HCT116 (cell line): ENCODE measurements around the gene TTYH3. TPM values are rescaled to one million over a fixed set of nuclear protein-coding genes. Genes with fewer than 3 reads are reported as not detected.

Experiments
- ATAC-seq: fragments of 200-7000 bp; cut with Tn5 transposase; 2 replicates; pipeline ENCODE4 v1.9.1; 2020; ENCODE audit warnings: mild to moderate bottlenecking, moderate library complexity
- BruUV-seq: library from RNA; stranded (reverse); fragments of 400-500 nt; replicated peaks from 2 replicates; lab custom pipeline; 2021; lab: Mats Ljungman, UMichigan
- CTCF ChIA-PET: fragments of 300-600 bp; sonication (Branson Sonifier 250); formaldehyde crosslinking; loops from one replicate; lab custom pipeline; 2021; ENCODE audit warnings: antibody characterized with exemption; lab: Charles Lee
- POLR2A ChIA-PET: fragments of 300-600, 350-600 bp; sonication (Branson Sonifier 250); formaldehyde crosslinking; loops from one replicate; lab custom pipeline; 2021; ENCODE audit warnings: antibody characterized with exemption; lab: Charles Lee
- RAD21 ChIA-PET, 2 experiments: fragments of 300-600 bp; sonication (Branson Sonifier 250); formaldehyde crosslinking; loops; one replicate each; lab custom pipeline; 2023; ENCODE audit warnings: low total read pairs in 2 of 2; ENCODE audit not compliant: uncharacterized antibody in 2 of 2, unreplicated experiment in 2 of 2, low non-redundant PET in 1 of 2; lab: Charles Lee
- DNase-seq: peaks from one replicate; pipeline ENCODE4 v3.0.0-alpha.2; 2010; ENCODE audit warnings: low read depth, low spot score
- H2AFZ ChIP-seq: fragments of 200-600 bp; shearing (Covaris generic), sonication (generic); 2 replicates; pipeline ENCODE4 v1.6.1; 2017; ENCODE audit warnings: low read depth, mixed run types, mixed read lengths, antibody characterized with exemption, low read length; ENCODE audit not compliant: poor library complexity, severe bottlenecking
- H3K27ac ChIP-seq: 2 replicates; pipeline ENCODE4 v1.5.1; 2012; ENCODE audit warnings: low read depth, low read length
- H3K27me3 ChIP-seq: fragments of 200-600 bp; sonication (generic); 2 replicates; pipeline ENCODE4 v1.6.1; 2016; ENCODE audit warnings: mixed run types, low read length, mixed read lengths; ENCODE audit not compliant: insufficient read depth
- H3K36me3 ChIP-seq, 2 experiments: fragments of 200-500 bp in 1 of 2; fragments of 200-600 bp in 1 of 2; sonication (Bioruptor generic) in 1 of 2; sonication (generic) in 1 of 2; 2 replicates each; pipeline versions ENCODE4 v1.5.1 to v1.6.1; 2014 to 2016; ENCODE audit warnings: low read length in 2 of 2, inconsistent platforms in 1 of 2, mixed read lengths in 1 of 2, mixed run types in 1 of 2; ENCODE audit not compliant: insufficient read depth in 2 of 2, control insufficient read depth in 1 of 2
- H3K4me1 ChIP-seq, 2 experiments: fragments of 200-600 bp in 1 of 2; sonication (generic) in 1 of 2; 2 replicates each; pipeline versions ENCODE4 v1.5.1 to v1.6.1; 2012 to 2017; ENCODE audit warnings: low read length in 2 of 2, inconsistent platforms in 1 of 2, mild to moderate bottlenecking in 1 of 2, mixed read lengths in 1 of 2, mixed run types in 1 of 2, moderate library complexity in 1 of 2; ENCODE audit not compliant: insufficient read depth in 2 of 2, control insufficient read depth in 1 of 2
- H3K4me2 ChIP-seq: fragments of 200-600 bp; sonication (generic); 2 replicates; pipeline ENCODE4 v1.6.1; 2017; ENCODE audit warnings: mixed run types, low read length, mixed read lengths
- H3K4me3 ChIP-seq, 2 experiments: fragments of 200-600 bp in 1 of 2; sonication (generic) in 1 of 2; replicated peaks in 1 of 2; 2 replicates each; pipeline ENCODE4 v1.5.1; 2011 to 2016; ENCODE audit warnings: low read length in 2 of 2, control low read depth in 1 of 2, low read depth in 1 of 2, mild to moderate bottlenecking in 1 of 2, mixed read lengths in 1 of 2, mixed run types in 1 of 2
- H3K79me2 ChIP-seq: fragments of 200-600 bp; sonication (generic); 2 replicates; pipeline ENCODE4 v1.6.1; 2017; ENCODE audit warnings: mild to moderate bottlenecking, mixed run types, low read length, moderate library complexity, mixed read lengths; ENCODE audit not compliant: insufficient read depth
- H3K9ac ChIP-seq: fragments of 200-600 bp; sonication (generic); 2 replicates; pipeline ENCODE4 v1.6.1; 2016; ENCODE audit warnings: low read length, mixed read lengths
- H3K9me2 ChIP-seq: fragments of 200-600 bp; sonication (generic), shearing (Covaris generic); 2 replicates; pipeline ENCODE4 v1.6.1; 2017; ENCODE audit warnings: mixed run types, mild to moderate bottlenecking, moderate library complexity; ENCODE audit not compliant: insufficient read depth
- H3K9me3 ChIP-seq, 2 experiments: fragments of 200-500 bp in 1 of 2; fragments of 200-600 bp in 1 of 2; sonication (Bioruptor generic) in 1 of 2; sonication (generic) in 1 of 2; 2 replicates each; pipeline ENCODE4 v1.6.1; 2014 to 2017; ENCODE audit warnings: low read length in 2 of 2, mixed read lengths in 2 of 2, inconsistent platforms in 1 of 2, low read depth in 1 of 2, mild to moderate bottlenecking in 1 of 2, mixed run types in 1 of 2, moderate library complexity in 1 of 2; ENCODE audit not compliant: control insufficient read depth in 1 of 2, insufficient read depth in 1 of 2
- H4K20me1 ChIP-seq: fragments of 200-600 bp; sonication (generic), shearing (Covaris generic); 2 replicates; pipeline ENCODE4 v1.6.1; 2017; ENCODE audit warnings: mixed run types, mild to moderate bottlenecking, moderate library complexity; ENCODE audit not compliant: insufficient read depth
- CBX3 ChIP-seq: IDR thresholded peaks from 2 replicates; pipeline ENCODE4 v1.6.1; 2012; ENCODE audit warnings: low read depth
- EZH2 ChIP-seq: fragments of 200-600 bp; sonication (generic); IDR thresholded peaks from 2 replicates; pipeline ENCODE4 v1.6.1; 2017; ENCODE audit warnings: antibody characterized with exemption, mixed run types
- FOSL1 ChIP-seq: IDR thresholded peaks from 2 replicates; pipeline ENCODE4 v1.6.1; 2012; ENCODE audit warnings: low read depth
- JUND ChIP-seq: IDR thresholded peaks from 2 replicates; pipeline ENCODE4 v1.6.1; 2012
- POLR2A ChIP-seq: IDR thresholded peaks from 2 replicates; pipeline ENCODE4 v1.7.0; 2011; ENCODE audit warnings: borderline replicate concordance; ENCODE audit not compliant: insufficient read depth, insufficient read length; ENCODE audit errors: extremely low read depth
- POLR2AphosphoS5 ChIP-seq: IDR thresholded peaks from 2 replicates; pipeline ENCODE4 v1.6.1; 2011; ENCODE audit warnings: mild to moderate bottlenecking, low read depth, low read length, moderate library complexity
- SP1 ChIP-seq: IDR thresholded peaks from 2 replicates; pipeline ENCODE4 v1.6.1; 2012; ENCODE audit warnings: low read depth
- TCF7L2 ChIP-seq: IDR thresholded peaks from 2 replicates; pipeline ENCODE4 v1.7.0; 2011; ENCODE audit warnings: borderline replicate concordance, inconsistent platforms; ENCODE audit not compliant: insufficient read depth, insufficient read length; ENCODE audit errors: extremely low read depth
- YY1 ChIP-seq: IDR thresholded peaks from 2 replicates; pipeline ENCODE4 v1.6.1; 2011; ENCODE audit warnings: low read length, low read depth, moderate library complexity, mild to moderate bottlenecking; ENCODE audit not compliant: insufficient replicate concordance; ENCODE audit errors: extremely low read depth
- ZFX ChIP-seq: fragments of 450-650 bp; IDR thresholded peaks from 2 replicates; pipeline ENCODE4 v1.6.1; 2017
- intact Hi-C: fragments of 100-400 bp; cut with micrococcal nuclease; formaldehyde crosslinking; loops from 2 replicates; pipeline ENCODE4 v1.10.0; 2022
- total RNA-seq: library from RNA; stranded (reverse); gene quantifications from one replicate; pipeline ENCODE4 v1.2.1, GENCODE V29; 2021; ENCODE audit not compliant: unreplicated experiment
- TF ChIP-seq, protein P1 (sequence below), 3 experiments: fragments of 200-600 bp in 1 of 3; sonication (generic) in 1 of 3; IDR thresholded peaks in 2 of 3; conservative IDR thresholded peaks in 1 of 3; 2 replicates each; pipeline ENCODE4 v1.5.1; 2012 to 2017; ENCODE audit warnings: low read depth in 2 of 3, low read length in 2 of 3, antibody characterized with exemption in 1 of 3, borderline replicate concordance in 1 of 3, control low read depth in 1 of 3, mild to moderate bottlenecking in 1 of 3, mixed read lengths in 1 of 3, mixed run types in 1 of 3, moderate library complexity in 1 of 3; ENCODE audit not compliant: insufficient read depth in 1 of 3
- TF ChIP-seq, protein P2 (sequence below): IDR thresholded peaks from 2 replicates; pipeline ENCODE4 v1.6.1; 2011; ENCODE audit warnings: mild to moderate bottlenecking, low read length, moderate library complexity; ENCODE audit not compliant: insufficient replicate concordance; ENCODE audit errors: extremely low read depth

The TTYH3 gene
- total RNA-seq, 1 experiment from 2014 or later, result 40.3 TPM

DNA sequence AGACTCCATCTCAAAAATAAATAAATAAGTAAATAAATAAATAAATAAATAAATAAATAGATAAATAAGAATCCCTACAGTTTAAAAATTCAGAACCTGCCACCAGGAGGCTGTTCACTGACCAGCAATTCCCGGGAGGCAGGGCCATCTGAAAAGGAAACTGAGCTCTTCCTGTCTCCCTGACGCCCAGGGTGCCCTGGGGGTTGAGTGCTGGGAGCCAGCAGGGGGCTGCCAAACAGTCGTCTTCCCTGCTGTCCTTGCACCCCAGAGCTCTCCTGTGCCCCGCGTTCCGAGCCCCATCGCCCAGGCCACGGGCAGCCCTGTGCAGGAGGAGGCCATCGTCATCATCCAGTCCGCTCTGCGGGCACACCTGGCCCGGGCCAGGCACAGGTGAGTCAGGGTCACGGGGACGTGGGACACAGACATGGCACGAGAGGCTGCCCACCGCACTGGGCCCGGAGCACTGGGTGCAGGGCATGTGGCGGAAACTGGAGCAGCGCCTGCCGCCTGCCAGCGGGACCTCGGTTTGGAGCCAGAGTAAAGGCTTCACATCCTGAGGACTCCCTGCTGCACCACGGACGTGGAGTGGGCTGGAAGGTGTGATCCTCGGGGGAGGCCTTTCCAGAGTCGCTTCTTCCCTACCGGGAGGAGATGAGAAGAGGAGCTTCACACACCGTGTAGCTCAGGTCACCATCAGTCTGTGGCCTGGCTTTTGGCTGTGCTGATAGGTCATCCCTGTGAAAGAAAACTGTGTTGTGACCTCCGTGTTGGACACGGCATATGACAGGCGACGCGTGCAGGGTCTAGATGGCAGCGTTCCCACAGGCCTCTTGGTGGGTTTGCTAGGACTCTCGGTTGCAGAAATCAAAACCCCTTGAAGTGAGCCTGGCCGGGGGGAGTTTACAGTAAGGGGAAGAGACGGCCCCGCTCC, 25.9 kb upstream of the TTYH3 start:
- Histone ChIP-seq H3K9me3 (no peaks in the 10 kb centered on the region), H2AFZ (no peak overlapping the region), H3K27ac (no peak overlapping the region), H3K9ac (no peak overlapping the region), H3K4me2 (no peak overlapping the region), H3K27me3 (no peaks in the 10 kb centered on the region), H3K79me2 (no peaks in the 10 kb centered on the region), H4K20me1 (no peaks in the 10 kb centered on the region), H3K4me3 (no peak overlapping the region), H3K9me2 (no peaks in the 10 kb centered on the region), H3K36me3 (no peaks in the 10 kb centered on the region), H3K4me1 (no peaks in the 10 kb centered on the region)
- no peak for TF ChIP-seq POLR2AphosphoS5
- TF ChIP-seq, protein P1, sequence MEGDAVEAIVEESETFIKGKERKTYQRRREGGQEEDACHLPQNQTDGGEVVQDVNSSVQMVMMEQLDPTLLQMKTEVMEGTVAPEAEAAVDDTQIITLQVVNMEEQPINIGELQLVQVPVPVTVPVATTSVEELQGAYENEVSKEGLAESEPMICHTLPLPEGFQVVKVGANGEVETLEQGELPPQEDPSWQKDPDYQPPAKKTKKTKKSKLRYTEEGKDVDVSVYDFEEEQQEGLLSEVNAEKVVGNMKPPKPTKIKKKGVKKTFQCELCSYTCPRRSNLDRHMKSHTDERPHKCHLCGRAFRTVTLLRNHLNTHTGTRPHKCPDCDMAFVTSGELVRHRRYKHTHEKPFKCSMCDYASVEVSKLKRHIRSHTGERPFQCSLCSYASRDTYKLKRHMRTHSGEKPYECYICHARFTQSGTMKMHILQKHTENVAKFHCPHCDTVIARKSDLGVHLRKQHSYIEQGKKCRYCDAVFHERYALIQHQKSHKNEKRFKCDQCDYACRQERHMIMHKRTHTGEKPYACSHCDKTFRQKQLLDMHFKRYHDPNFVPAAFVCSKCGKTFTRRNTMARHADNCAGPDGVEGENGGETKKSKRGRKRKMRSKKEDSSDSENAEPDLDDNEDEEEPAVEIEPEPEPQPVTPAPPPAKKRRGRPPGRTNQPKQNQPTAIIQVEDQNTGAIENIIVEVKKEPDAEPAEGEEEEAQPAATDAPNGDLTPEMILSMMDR (IDR thresholded peaks at IDR 0.05 in 2 of 3, conservative IDR thresholded peaks at IDR 0.05 in 1 of 3; ENCODE audit: borderline replicate concordance in 1 of 3, insufficient read depth in 1 of 3, low read depth in 2 of 3, low read length in 2 of 3), result no peak
- no peak for TF ChIP-seq POLR2A
- TF ChIP-seq ZFX, result no peak
- no peak for TF ChIP-seq SP1
- no peak for TF ChIP-seq CBX3
- TF ChIP-seq FOSL1, result no peak
- TF ChIP-seq EZH2, result no peak
- TF ChIP-seq, protein P2, sequence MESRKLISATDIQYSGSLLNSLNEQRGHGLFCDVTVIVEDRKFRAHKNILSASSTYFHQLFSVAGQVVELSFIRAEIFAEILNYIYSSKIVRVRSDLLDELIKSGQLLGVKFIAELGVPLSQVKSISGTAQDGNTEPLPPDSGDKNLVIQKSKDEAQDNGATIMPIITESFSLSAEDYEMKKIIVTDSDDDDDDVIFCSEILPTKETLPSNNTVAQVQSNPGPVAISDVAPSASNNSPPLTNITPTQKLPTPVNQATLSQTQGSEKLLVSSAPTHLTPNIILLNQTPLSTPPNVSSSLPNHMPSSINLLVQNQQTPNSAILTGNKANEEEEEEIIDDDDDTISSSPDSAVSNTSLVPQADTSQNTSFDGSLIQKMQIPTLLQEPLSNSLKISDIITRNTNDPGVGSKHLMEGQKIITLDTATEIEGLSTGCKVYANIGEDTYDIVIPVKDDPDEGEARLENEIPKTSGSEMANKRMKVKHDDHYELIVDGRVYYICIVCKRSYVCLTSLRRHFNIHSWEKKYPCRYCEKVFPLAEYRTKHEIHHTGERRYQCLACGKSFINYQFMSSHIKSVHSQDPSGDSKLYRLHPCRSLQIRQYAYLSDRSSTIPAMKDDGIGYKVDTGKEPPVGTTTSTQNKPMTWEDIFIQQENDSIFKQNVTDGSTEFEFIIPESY, result no peak
- no peak for TF ChIP-seq YY1
- no peak for TF ChIP-seq JUND
- TF ChIP-seq TCF7L2, result no peak
- RAD21 ChIA-PET, result no interaction called here
- no TSS peak for BruUV-seq
- intact Hi-C loops, result no loop called here
- ATAC-seq, result no peak
- DNase-seq, result no peak
- CTCF ChIA-PET, result no interaction called here
- POLR2A ChIA-PET, result no interaction called here
